AG09319 (cell line): ENCODE measurements around the gene HEBP1.

Experiments used
- DNase-seq: peaks from one replicate; pipeline ENCODE4 v3.0.0-alpha.2; 2010; ENCODE audit warnings: low read depth; ENCODE audit errors: extremely low read depth
- CTCF ChIP-seq: IDR thresholded peaks from 2 replicates; pipeline ENCODE4 v1.5.1; 2011; ENCODE audit warnings: low read depth, mild to moderate bottlenecking, inconsistent platforms, low read length, moderate library complexity

HEBP1 gene

GRCh38 chr12:12946686-12947355 is 53.2 kb downstream of the HEBP1 start:
- no peak for DNase-seq
- TF ChIP-seq CTCF = no peak

GRCh38 chr12:12945591-12945990 is 54.5 kb downstream of the HEBP1 start:
- no peak for DNase-seq

GRCh38 chr12:12943586-12944260 is 56.3 kb downstream of the HEBP1 start:
- no peak for DNase-seq
- TF ChIP-seq CTCF = no peak

More at GRCh38 chr12:12945591-12945990, 54.5 kb downstream of the HEBP1 start:
- no peak for TF ChIP-seq CTCF

- no peak for DNase-seq
- no peak for TF ChIP-seq CTCF
Observed at GRCh38 chr12:12941450-12942350, 58.4 kb downstream of the HEBP1 start.

- no peak for TF ChIP-seq CTCF
- DNase-seq = no peak
Observed at GRCh38 chr12:12939888-12940287, 60.2 kb downstream of the HEBP1 start.

GRCh38 chr12:12938541-12938940 is 61.5 kb downstream of the HEBP1 start:
- no peak for DNase-seq
- TF ChIP-seq CTCF = no peak
